Lower leg skin (tissue), 3 donors: Measurements from ENCODE around the gene ARGLU1.

Source experiments
- CTCF ChIP-seq, 3 donors: fragments of 450-650 bp; IDR thresholded peaks; one replicate each; pipeline ENCODE4 v1.5.1; 2016; ENCODE audit warnings: antibody characterized with exemption in 3 of 3, mild to moderate bottlenecking in 3 of 3, moderate library complexity in 2 of 3
- POLR2A ChIP-seq, 2 donors: fragments of 450-650 bp; IDR thresholded peaks; one replicate each; pipeline ENCODE4 v1.6.1; 2016 to 2017; ENCODE audit warnings: antibody characterized with exemption in 2 of 2, mild to moderate bottlenecking in 1 of 2, moderate library complexity in 1 of 2

DNA sequence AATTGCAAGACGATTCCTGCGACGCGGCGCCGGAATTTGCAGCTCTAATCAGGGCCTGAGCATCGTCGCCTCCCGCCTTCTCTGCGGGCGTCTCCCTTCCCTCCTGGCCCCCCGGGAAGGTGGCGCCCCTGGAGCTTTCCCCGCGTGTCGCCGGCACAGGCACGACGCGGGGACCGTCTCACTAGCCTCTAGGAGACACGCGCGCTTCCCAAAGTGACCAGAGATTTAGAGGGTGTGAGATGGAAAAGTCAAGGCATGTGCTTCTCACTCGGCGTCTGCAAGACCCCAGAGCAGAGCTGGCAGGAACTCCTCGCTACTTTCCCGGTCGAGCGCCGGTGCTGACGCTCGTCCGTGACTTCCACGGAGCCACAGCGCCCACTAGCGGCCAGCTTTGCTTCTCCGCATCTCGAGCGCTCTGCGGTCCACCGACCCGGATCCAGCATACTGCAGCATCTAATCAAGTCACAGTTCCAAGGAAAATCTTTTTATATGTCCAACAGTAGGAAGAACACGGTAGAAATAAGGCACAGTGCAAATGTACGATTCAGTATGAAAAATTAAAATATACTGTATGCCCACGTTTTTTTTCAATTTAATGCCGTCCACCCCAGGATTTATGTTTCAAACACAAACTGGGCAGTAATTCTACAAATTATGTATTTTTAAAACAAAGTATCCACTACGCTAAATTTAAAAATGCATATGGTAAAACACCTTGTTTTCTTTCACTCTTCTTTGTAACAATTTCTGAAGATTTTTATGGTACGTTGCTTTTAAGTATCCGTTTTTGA, 31.5 kb downstream of the ARGLU1 start:
- TF ChIP-seq CTCF (IDR thresholded peaks at IDR 0.05) (peak in 1 of 3 donors; percentile 75), POLR2A (IDR thresholded peaks at IDR 0.05) (no peak)
